Left renal pelvis (tissue), 4 donors: ENCODE measurements around the gene OR1C1. TPM values are rescaled to one million over a fixed set of nuclear protein-coding genes. Genes with fewer than 3 reads are reported as not detected.
"Not testable (repeated sequence)": the region's sequence is repeated elsewhere in the genome, so short reads cannot be mapped to it uniquely, and the experiment has no call there.

ENCODE experiments used
- DNase-seq, 4 donors: peaks; one replicate each; pipeline ENCODE4 v3.0.0-alpha.2; 2013; ENCODE audit warnings: low read depth in 4 of 4, low spot score in 3 of 4
- polyA plus RNA-seq, 4 donors: library from polyadenylated mRNA; unstranded; fragments of 120-200 nt; gene quantifications; one replicate each; pipeline ENCODE4 v1.2.1, GENCODE V29; 2013; ENCODE audit not compliant: insufficient read length in 4 of 4

OR1C1 gene
- polyA plus RNA-seq, result not detected

GRCh38 chr1:247760456-247760855, at the start of gene OR1C1:
Gene OR1C1 (minus strand): TSS chr1:247760556. CDS start chr1:247758406, 2,150 bp downstream.
- no peak for DNase-seq

DNA sequence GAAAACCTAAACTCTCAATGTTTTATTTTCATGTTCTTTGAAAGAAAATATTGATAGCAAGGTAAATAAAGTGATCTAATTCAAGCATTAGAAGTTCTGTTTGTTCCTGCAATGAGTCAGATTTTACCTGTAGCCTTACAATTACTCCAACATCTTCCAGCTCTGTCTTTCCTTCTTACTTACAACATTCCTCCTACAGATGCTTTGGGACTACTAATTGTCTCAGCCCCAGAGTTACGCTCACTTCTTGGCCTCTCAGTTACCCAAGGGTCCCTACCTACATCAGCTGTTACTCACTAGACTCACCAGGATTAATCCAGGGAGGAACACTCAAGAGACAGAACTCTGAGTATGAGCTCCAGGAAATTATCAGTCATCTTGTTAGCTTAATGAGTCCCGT, 37.2 kb upstream of the OR1C1 start:
- DNase-seq, result no peak

- DNase-seq, result no peak
These were observed 9.2 kb upstream of the OR1C1 start for GRCh38 chr1:247769603-247770002.

DNA sequence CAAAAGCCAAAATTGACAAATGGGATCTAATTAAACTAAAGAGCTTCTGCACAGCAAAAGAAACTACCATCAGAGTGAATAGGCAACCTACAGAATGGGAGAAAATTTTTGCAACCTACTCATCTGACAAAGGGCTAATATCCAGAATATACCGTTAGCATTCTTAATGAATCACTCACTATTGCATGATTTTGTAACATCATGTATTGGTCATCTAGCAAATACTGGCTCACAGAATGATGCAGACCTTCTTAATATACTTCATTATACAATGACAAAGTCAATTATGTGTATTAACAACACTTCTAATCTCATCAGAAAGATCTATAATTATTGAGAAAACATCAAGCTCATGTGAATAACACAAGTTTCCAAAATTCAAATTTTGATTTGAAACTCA, 6.0 kb downstream of the OR1C1 start:
- DNase-seq, result not testable (repeated sequence)

DNA sequence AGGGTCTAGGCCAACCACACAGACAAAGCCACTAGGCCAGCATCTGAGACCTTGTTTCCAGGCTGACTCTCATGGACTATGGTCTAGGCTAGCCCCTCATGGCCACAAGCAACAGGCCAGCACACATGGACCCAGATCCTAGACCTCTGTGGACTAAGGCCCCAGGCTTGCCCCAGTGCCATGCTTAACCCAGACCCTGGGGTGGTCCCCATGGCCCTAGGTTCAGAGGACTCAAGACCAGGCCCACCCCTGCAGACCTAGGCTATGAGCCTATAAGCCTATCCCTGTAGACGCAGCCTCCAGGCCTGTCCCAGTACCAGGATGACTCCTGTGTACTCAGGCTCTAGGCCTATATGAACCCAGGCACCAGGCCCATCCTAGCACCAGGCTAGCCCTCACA, 10.5 kb downstream of the OR1C1 start:
- no peak for DNase-seq

GRCh38 chr1:247748041-247748440, 12.3 kb downstream of the OR1C1 start, which contains the start of gene OR14A2:
Gene OR14A2 (minus strand): TSS chr1:247748141.
- no peak for DNase-seq

GRCh38 chr1:247747616-247748015, 12.7 kb downstream of the OR1C1 start:
- DNase-seq, result no peak

GRCh38 chr1:247746391-247746935, 13.9 kb downstream of the OR1C1 start:
- DNase-seq, result no peak

DNA sequence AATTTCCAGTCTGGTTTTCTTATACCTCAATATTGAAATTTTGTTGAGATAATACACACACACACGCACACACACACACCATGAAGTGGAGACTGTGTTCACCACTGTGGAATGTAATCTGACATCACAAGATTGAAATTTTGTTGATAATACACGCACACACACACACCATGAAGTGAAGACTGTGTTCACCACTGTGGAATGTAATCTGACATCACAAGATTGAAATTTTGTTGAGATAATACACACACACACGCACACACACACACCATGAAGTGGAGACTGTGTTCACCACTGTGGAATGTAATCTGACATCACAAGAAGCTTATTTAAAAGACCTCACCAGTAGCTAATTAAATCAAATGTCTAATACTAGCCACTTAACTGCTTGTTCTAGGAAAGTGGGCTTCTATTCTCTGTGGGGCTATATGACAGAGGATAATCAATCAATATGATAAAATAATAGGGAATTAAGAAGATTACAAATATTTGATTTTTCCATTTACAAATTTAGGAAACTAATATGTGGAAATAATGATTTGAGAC, 18.1 kb downstream of the OR1C1 start:
- not testable (repeated sequence) for DNase-seq

GRCh38 chr1:247741756-247742155, 18.6 kb downstream of the OR1C1 start:
- DNase-seq, result no peak

DNA sequence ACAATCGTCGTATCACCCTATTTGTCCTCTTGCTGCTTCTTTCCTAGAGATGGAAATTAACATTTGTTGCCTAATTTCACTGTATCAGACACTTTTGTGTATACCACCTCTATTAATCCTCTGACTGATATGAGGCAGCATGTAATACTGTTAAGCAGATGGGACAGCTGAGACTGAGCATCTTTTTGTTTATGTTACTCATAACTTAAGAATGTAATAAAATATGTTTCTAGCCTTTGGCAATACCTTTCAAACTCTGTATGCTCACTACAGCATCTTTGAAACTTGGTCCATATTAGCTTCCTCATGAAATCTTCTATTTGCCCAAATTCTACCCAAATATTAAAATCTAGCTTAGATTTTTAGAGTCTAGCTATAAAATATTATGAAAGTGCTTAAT, 19.6 kb downstream of the OR1C1 start:
- DNase-seq, result no peak

- DNase-seq, result no peak
These were observed 22.0 kb downstream of the OR1C1 start, which contains the start of gene OR14K1 for GRCh38 chr1:247738315-247738714. Gene OR14K1 (plus strand): TSS chr1:247738615. CDS start chr1:247738615, 0 bp downstream.

GRCh38 chr1:247721222-247721621, 39.1 kb downstream of the OR1C1 start:
- no peak for DNase-seq

GRCh38 chr1:247716546-247716945, 43.8 kb downstream of the OR1C1 start, which contains the start of gene OR6F1:
Gene OR6F1 (minus strand): TSS chr1:247716646. CDS start chr1:247712755, 3,891 bp downstream.
- DNase-seq, result no peak

DNA sequence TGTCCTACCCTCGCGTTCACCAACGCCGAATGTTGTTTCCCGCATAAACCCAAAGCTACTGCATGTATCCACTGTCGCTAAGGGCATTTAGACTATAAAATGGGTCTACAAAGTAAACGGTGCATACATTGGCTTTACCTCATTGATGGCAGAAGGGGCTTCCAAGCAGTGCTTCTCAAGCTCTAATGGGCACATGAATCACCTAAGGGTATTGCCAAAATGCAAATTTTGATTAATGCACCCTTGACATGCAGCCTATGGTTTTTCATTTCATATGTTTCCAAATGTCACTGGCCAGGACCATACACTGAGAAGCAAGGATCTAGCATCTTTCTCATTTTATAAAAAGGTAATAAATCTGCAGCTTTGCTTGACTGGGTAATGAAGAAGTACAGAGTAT, 46.6 kb downstream of the OR1C1 start:
- DNase-seq, result no peak

GRCh38 chr1:247710681-247711080, 49.7 kb downstream of the OR1C1 start:
- DNase-seq, result not testable (repeated sequence)

Other genes starting within 250 kb of the OR1C1 start
- gene OR2C3, start 224.1 kb downstream of the OR1C1 start, polyA plus RNA-seq, result 1 to 10 TPM in 1 of 4 donors, under 1 TPM in 3; 0.55 to 1.7 (median 0.75) TPM
- gene GCSAML, start 211.4 kb downstream of the OR1C1 start, polyA plus RNA-seq, result 1 to 10 TPM in 1 of 4 donors, under 1 TPM in 3; 0.61 to 1.1 (median 0.84) TPM
- gene OR2G2, start 172.2 kb downstream of the OR1C1 start, polyA plus RNA-seq, result not detected
- gene OR2G3, start 155.0 kb downstream of the OR1C1 start, polyA plus RNA-seq, result not detected
- not detected for gene OR13G1, start 80.8 kb downstream of the OR1C1 start, polyA plus RNA-seq
- gene OR6F1, start 43.9 kb downstream of the OR1C1 start, polyA plus RNA-seq, result not detected
- gene OR14K1, start 21.9 kb downstream of the OR1C1 start, polyA plus RNA-seq, result not detected
- not detected for gene OR14A2, start 12.4 kb downstream of the OR1C1 start, polyA plus RNA-seq
- not detected for gene OR14A16, start 63.6 kb upstream of the OR1C1 start, polyA plus RNA-seq
- gene OR11L1, start 81.3 kb upstream of the OR1C1 start, polyA plus RNA-seq, result not detected
- 1 to 10 TPM; 1.4 to 6.5 (median 1.6) TPM for gene TRIM58, start 96.6 kb upstream of the OR1C1 start, polyA plus RNA-seq
- gene OR2W3, start 135.0 kb upstream of the OR1C1 start, polyA plus RNA-seq, result 1 to 10 TPM in 1 of 4 donors, under 1 TPM in 2, not detected in 1; 0.23 to 1.3 (median 0.37) TPM
- gene OR2T8, start 159.7 kb upstream of the OR1C1 start, polyA plus RNA-seq, result not detected
- not detected for gene OR2AJ1, start 164.3 kb upstream of the OR1C1 start, polyA plus RNA-seq
- not detected for gene OR2L8, start 188.3 kb upstream of the OR1C1 start, polyA plus RNA-seq
- not detected for gene OR2AK2, start 204.7 kb upstream of the OR1C1 start, polyA plus RNA-seq